WTC11 (cell line): ENCODE data around the gene CPVL. TPM values are rescaled to one million over a fixed set of nuclear protein-coding genes. Genes with fewer than 3 reads are reported as not detected.

ENCODE experiments used
- ATAC-seq: fragments of 200-7000 bp; cut with Tn5 transposase; 2 replicates; pipeline ENCODE4 v1.10.0; 2021; ENCODE audit warnings: mild to moderate bottlenecking, moderate library complexity
- CTCF ChIA-PET: fragments of 300-600 bp; sonication (Branson Sonifier 250); formaldehyde crosslinking; loops from one replicate; lab custom pipeline; 2021; ENCODE audit warnings: antibody characterized with exemption; lab: Charles Lee
- POLR2A ChIA-PET: fragments of 350-600 bp; sonication (Branson Sonifier 250); formaldehyde crosslinking; loops from one replicate; lab custom pipeline; 2021; ENCODE audit warnings: antibody characterized with exemption; lab: Charles Lee
- DNase-seq: peaks from one replicate; pipeline ENCODE4 v3.0.0; 2021; ENCODE audit warnings: low spot score
- H3K27ac Mint-ChIP-seq: 2 replicates; pipeline ENCODE4 v1.8.0; 2021; ENCODE audit warnings: mixed read lengths
- H3K27me3 Mint-ChIP-seq: 2 replicates; pipeline ENCODE4 v1.8.0; 2021; ENCODE audit warnings: low read depth, mild to moderate bottlenecking, moderate library complexity, mixed read lengths
- H3K36me3 Mint-ChIP-seq: 2 replicates; pipeline ENCODE4 v1.8.0; 2021; ENCODE audit warnings: mixed read lengths
- H3K4me1 Mint-ChIP-seq: 2 replicates; pipeline ENCODE4 v1.8.0; 2022; ENCODE audit warnings: mixed read lengths
- H3K4me3 Mint-ChIP-seq: 2 replicates; pipeline ENCODE4 v1.8.0; 2021; ENCODE audit warnings: mild to moderate bottlenecking, moderate library complexity, mixed read lengths
- H3K9me3 Mint-ChIP-seq: 2 replicates; pipeline ENCODE4 v1.8.0; 2021; ENCODE audit warnings: mixed read lengths
- AFF4 ChIP-seq: sonication (generic); formaldehyde crosslinking; IDR thresholded peaks from 2 replicates; pipeline ENCODE4 v1.8.1; 2023; ENCODE audit warnings: mild to moderate bottlenecking, missing genetic modification reagents, borderline replicate concordance
- AR ChIP-seq: fragments of 250-450 bp; sonication (Bioruptor Pico); IDR thresholded peaks from 2 replicates; pipeline ENCODE4 v1.9.0; 2021; ENCODE audit warnings: mild to moderate bottlenecking
- ARID4B ChIP-seq: sonication (generic); formaldehyde crosslinking; IDR thresholded peaks from 2 replicates; pipeline ENCODE4 v1.8.0; 2023; ENCODE audit warnings: missing genetic modification reagents, mild to moderate bottlenecking, borderline replicate concordance
- ATF2 ChIP-seq: sonication (generic); formaldehyde crosslinking; IDR thresholded peaks from 2 replicates; pipeline ENCODE4 v1.8.1; 2022; ENCODE audit warnings: low read depth, missing genetic modification reagents, borderline replicate concordance
- CDX4 ChIP-seq: fragments of 250-450 bp; sonication (Bioruptor Pico); IDR thresholded peaks from 2 replicates; pipeline ENCODE4 v1.9.0; 2021; ENCODE audit warnings: moderate library complexity, mild to moderate bottlenecking, inconsistent platforms, borderline replicate concordance
- ESRRA ChIP-seq: sonication (generic); formaldehyde crosslinking; IDR thresholded peaks from 2 replicates; pipeline ENCODE4 v1.8.1; 2022; ENCODE audit warnings: mild to moderate bottlenecking, missing genetic modification reagents, borderline replicate concordance
- FOXJ3 ChIP-seq: sonication (generic); formaldehyde crosslinking; IDR thresholded peaks from 2 replicates; pipeline ENCODE4 v1.9.0; 2021; ENCODE audit warnings: missing genetic modification reagents, mild to moderate bottlenecking, borderline replicate concordance
- GRHL2 ChIP-seq: fragments of 250-450 bp; sonication (Bioruptor Pico); IDR thresholded peaks from 2 replicates; pipeline ENCODE4 v1.8.0; 2022; ENCODE audit warnings: mild to moderate bottlenecking, moderate library complexity; ENCODE audit not compliant: insufficient replicate concordance, severe bottlenecking
- GTF2I ChIP-seq: fragments of 250-450 bp; sonication (Bioruptor Pico); conservative IDR thresholded peaks from 2 replicates; pipeline ENCODE4 v1.4.0; 2021; ENCODE audit warnings: mild to moderate bottlenecking
- JAZF1 ChIP-seq: fragments of 250-450 bp; sonication (Bioruptor Pico); IDR thresholded peaks from 2 replicates; pipeline ENCODE4 v1.9.0; 2021; ENCODE audit warnings: moderate library complexity, mild to moderate bottlenecking, inconsistent platforms
- NFE2L1 ChIP-seq: sonication (generic); formaldehyde crosslinking; IDR thresholded peaks from 2 replicates; pipeline ENCODE4 v1.8.1; 2023; ENCODE audit warnings: missing genetic modification reagents
- RORB ChIP-seq: fragments of 250-450 bp; sonication (Bioruptor Pico); IDR thresholded peaks from 2 replicates; pipeline ENCODE4 v1.9.0; 2021; ENCODE audit warnings: mild to moderate bottlenecking
- SMAD3 ChIP-seq: sonication (generic); formaldehyde crosslinking; IDR thresholded peaks from 2 replicates; pipeline ENCODE4 v1.8.0; 2022; ENCODE audit warnings: missing genetic modification reagents, mild to moderate bottlenecking, borderline replicate concordance
- ZNF317 ChIP-seq: sonication (generic); formaldehyde crosslinking; IDR thresholded peaks from 2 replicates; pipeline ENCODE4 v1.8.1; 2023; ENCODE audit warnings: low read depth, mild to moderate bottlenecking, moderate library complexity, missing genetic modification reagents, borderline replicate concordance
- ZNF425 ChIP-seq: fragments of 250-450 bp; sonication (Bioruptor Pico); conservative IDR thresholded peaks from 2 replicates; pipeline ENCODE4 v1.9.0; 2021; ENCODE audit warnings: mild to moderate bottlenecking
- ZNF671 ChIP-seq: fragments of 250-450 bp; sonication (Bioruptor Pico); IDR thresholded peaks from 2 replicates; pipeline ENCODE4 v1.8.0; 2021; ENCODE audit warnings: mild to moderate bottlenecking
- ZSCAN18 ChIP-seq: fragments of 250-450 bp; sonication (Bioruptor Pico); IDR thresholded peaks from 2 replicates; pipeline ENCODE4 v2.1.2; 2022; ENCODE audit warnings: mild to moderate bottlenecking, moderate library complexity
- total RNA-seq: library from RNA; stranded (reverse); gene quantifications from 3 replicates; pipeline ENCODE4 v1.2.3, GENCODE V29; 2021

The CPVL gene
- total RNA-seq, 1 experiment from 2014 or later, result 34.2 TPM

GRCh38 chr7:29000717-29001076 lies 145.6 kb downstream of the CPVL start (continued):
- TF ChIP-seq ZSCAN18 (CRISPR knock-in tag) (no peak), AFF4 (CRISPR knock-in tag) (no peak), CDX4 (CRISPR knock-in tag) (no peak), JAZF1 (CRISPR knock-in tag) (no peak), ZNF317 (CRISPR knock-in tag) (no peak), GRHL2 (CRISPR knock-in tag) (no peak), RORB (no peak), NFE2L1 (CRISPR knock-in tag) (no peak), GTF2I (CRISPR knock-in tag) (no peak), AR (CRISPR knock-in tag) (no peak)

GRCh38 chr7:28999895-29000716 lies 146.2 kb downstream of the CPVL start:
- Mint-ChIP-seq H3K4me3 (no peak overlapping the region), H3K27ac (no peak overlapping the region), H3K36me3 (peaks cover 17% of the 10 kb centered on the region), H3K9me3 (peaks cover 19% of the 10 kb centered on the region), H3K27me3 (no peaks in the 10 kb centered on the region), H3K4me1 (peaks cover 26% of the 10 kb centered on the region)
- no peak for DNase-seq
- ChIA-PET POLR2A (no interaction called here), CTCF (interaction anchor here (0.7 to 1.2 kb wide), 2 partner anchors 23 to 106 kb away, joined by 3 read pairs; no protein-coding TSS in a partner anchor)
- ATAC-seq, result no peak
- no peak for TF ChIP-seq ZNF425 (CRISPR knock-in tag)
- TF ChIP-seq ARID4B (CRISPR knock-in tag), result no peak
- no peak for TF ChIP-seq FOXJ3 (CRISPR knock-in tag)
- no peak for TF ChIP-seq SMAD3 (CRISPR knock-in tag)
- no peak for TF ChIP-seq ATF2
- no peak for TF ChIP-seq ESRRA (CRISPR knock-in tag)
- TF ChIP-seq RORB, result no peak
- no peak for TF ChIP-seq ZNF671 (CRISPR knock-in tag)
